GM23248 (cell line): ENCODE results near the gene C12orf75. TPM values are rescaled to one million over a fixed set of nuclear protein-coding genes. Genes with fewer than 3 reads are reported as not detected.

Experiments
- DNase-seq: peaks from one replicate; pipeline ENCODE4 v3.0.0-alpha.2; 2015
- H2AFZ ChIP-seq: fragments of 200-600 bp; sonication (generic); 2 replicates; pipeline ENCODE4 v1.6.1; 2016; ENCODE audit warnings: antibody characterized with exemption
- H3F3A ChIP-seq: fragments of 200-600 bp; sonication (generic); 2 replicates; pipeline ENCODE4 v1.6.1; 2016; ENCODE audit warnings: mild to moderate bottlenecking, antibody characterized with exemption, mixed run types; ENCODE audit not compliant: insufficient read depth
- H3K27ac ChIP-seq: fragments of 200-600 bp; sonication (generic); 2 replicates; pipeline ENCODE4 v1.5.1; 2016; ENCODE audit warnings: mild to moderate bottlenecking
- H3K27me3 ChIP-seq: fragments of 200-600 bp; sonication (generic); replicated peaks from 2 replicates; pipeline ENCODE4 v1.6.1; 2016; ENCODE audit warnings: mild to moderate bottlenecking; ENCODE audit not compliant: insufficient read depth
- H3K36me3 ChIP-seq: fragments of 200-600 bp; sonication (generic); 2 replicates; pipeline ENCODE4 v1.6.1; 2016; ENCODE audit warnings: low read depth, mild to moderate bottlenecking
- H3K4me1 ChIP-seq: fragments of 200-600 bp; sonication (generic); 2 replicates; pipeline ENCODE4 v1.6.1; 2016; ENCODE audit warnings: mild to moderate bottlenecking; ENCODE audit not compliant: insufficient read depth
- H3K4me2 ChIP-seq: fragments of 200-600 bp; sonication (generic); one replicate; pipeline ENCODE4 v1.6.1; 2016; ENCODE audit warnings: mild to moderate bottlenecking; ENCODE audit not compliant: unreplicated experiment
- H3K4me3 ChIP-seq: fragments of 200-600 bp; sonication (generic); 2 replicates; pipeline ENCODE4 v1.5.1; 2016; ENCODE audit warnings: mild to moderate bottlenecking
- H3K79me2 ChIP-seq: fragments of 200-600 bp; sonication (generic); 2 replicates; pipeline ENCODE4 v1.6.1; 2016; ENCODE audit warnings: mild to moderate bottlenecking; ENCODE audit not compliant: insufficient read depth
- H3K9ac ChIP-seq: fragments of 200-600 bp; sonication (generic); 2 replicates; pipeline ENCODE4 v1.6.1; 2016; ENCODE audit warnings: mild to moderate bottlenecking
- H3K9me2 ChIP-seq: fragments of 200-600 bp; sonication (generic); 2 replicates; pipeline ENCODE4 v1.6.1; 2016; ENCODE audit warnings: mixed run types, mild to moderate bottlenecking, moderate library complexity; ENCODE audit not compliant: insufficient read depth
- H3K9me3 ChIP-seq: fragments of 200-600 bp; sonication (generic); one replicate; pipeline ENCODE4 v1.6.1; 2017; ENCODE audit warnings: low read depth
- H4K20me1 ChIP-seq: fragments of 200-600 bp; sonication (generic); 2 replicates; pipeline ENCODE4 v1.6.0; 2016; ENCODE audit not compliant: insufficient read depth
- EZH2 ChIP-seq: fragments of 200-600 bp; sonication (generic); IDR thresholded peaks from 2 replicates; pipeline ENCODE4 v1.6.1; 2018; ENCODE audit warnings: antibody characterized with exemption, mild to moderate bottlenecking; ENCODE audit not compliant: insufficient read depth, poor library complexity, severe bottlenecking
- EZH2phosphoT487 ChIP-seq: fragments of 200-600 bp; sonication (generic); IDR thresholded peaks from 2 replicates; pipeline ENCODE4 v1.6.1; 2018; ENCODE audit warnings: antibody characterized with exemption, moderate library complexity, mild to moderate bottlenecking, low read depth; ENCODE audit not compliant: insufficient read depth
- WGBS, 2 experiments: methylation state at CpG; one replicate each; pipeline ENCODE4 v1.1.6; 2015 to 2017; ENCODE audit warnings: low lambda C conversion rate in 2 of 2, low coverage in 1 of 2; ENCODE audit errors: missing lambda C conversion rate in 2 of 2; 5-methylcytosine and 5-hydroxymethylcytosine counted together
- in situ Hi-C: fragments of 300-500 bp; cut with MboI; formaldehyde crosslinking; loops from 2 replicates; pipeline ENCODE4 v1.15.0; 2020
- polyA plus RNA-seq: library from polyadenylated mRNA; unstranded; fragments of >200 nt; fragmentation: Nextera tagmentation; extraction: Ambion mirVana; gene quantifications from 2 replicates; pipeline ENCODE4 v1.2.1, GENCODE V29; 2016
- total RNA-seq: library from RNA; depleted of rRNA; stranded (reverse); fragments of >200 nt; shearing (Covaris generic); gene quantifications from 2 replicates; pipeline ENCODE4 v1.2.3, GENCODE V29; 2014

Gene C12orf75
- total and polyA plus RNA-seq, 2 experiments from 2014 or later: 349 to 590 TPM

DNA sequence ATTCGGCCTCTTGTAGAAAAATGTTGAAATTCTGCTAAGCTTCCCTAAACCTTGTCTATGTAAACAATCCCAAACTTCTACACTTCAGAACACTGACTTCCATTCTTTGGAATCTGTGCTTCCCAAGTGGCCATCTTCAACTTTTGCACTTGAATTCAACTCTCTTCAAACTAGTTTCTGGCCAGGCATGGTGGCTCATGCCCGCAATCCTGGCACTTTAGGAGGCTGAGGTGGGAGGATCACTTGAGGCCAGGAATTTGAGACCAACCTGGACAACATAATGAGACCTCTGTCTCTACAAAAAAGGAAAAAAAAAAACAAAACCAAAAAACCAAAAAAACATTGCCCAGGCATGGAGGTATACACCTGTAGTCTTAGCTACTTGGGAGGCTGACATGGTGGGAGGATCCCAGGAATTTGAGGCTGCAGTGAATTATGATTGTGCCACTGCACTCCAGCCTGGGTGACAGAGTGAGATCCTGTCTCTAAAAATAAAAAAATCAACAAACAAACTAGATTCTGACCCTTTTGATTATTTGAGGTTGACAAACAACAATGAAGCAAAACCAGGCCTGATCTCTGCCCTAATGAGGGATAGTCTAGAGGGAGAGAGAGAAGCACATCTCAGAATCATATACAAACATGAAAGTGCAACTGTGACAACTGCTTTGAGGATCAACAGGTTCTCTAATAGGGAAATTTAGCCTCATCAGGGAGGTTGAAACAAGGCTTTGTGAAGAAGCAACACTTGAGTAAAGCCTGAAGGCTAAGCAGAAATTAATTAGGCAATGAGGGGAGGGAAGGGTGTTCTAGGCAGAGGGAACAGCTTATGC is 11.6 kb upstream of the C12orf75 start:
- peaks cover 22% of the 10 kb centered on the region for H3K79me2 ChIP-seq
- no peaks in the 10 kb centered on the region for H4K20me1 ChIP-seq
- H3F3A ChIP-seq: peaks cover 63% of the 10 kb centered on the region
- peaks cover 81% of the 10 kb centered on the region for H3K4me1 ChIP-seq
- no peak overlapping the region for H2AFZ ChIP-seq
- in situ Hi-C loops: no loop called here
- DNase-seq: no peak
- H3K36me3 ChIP-seq: no peaks in the 10 kb centered on the region
- TF ChIP-seq EZH2 (no peak), EZH2phosphoT487 (no peak)
- WGBS, 2 experiments: 47 to 53% methylated on average over 2 of the region's 2 CpGs
- H3K4me2 ChIP-seq: peak overlapping the region; percentile 71
- H3K27me3 ChIP-seq: no peaks in the 10 kb centered on the region
- H3K4me3 ChIP-seq: no peak overlapping the region
- no peak overlapping the region for H3K9ac ChIP-seq
- no peaks in the 10 kb centered on the region for H3K9me3 ChIP-seq
- peak overlapping the region; percentile 88 for H3K27ac ChIP-seq
- no peaks in the 10 kb centered on the region for H3K9me2 ChIP-seq

DNA sequence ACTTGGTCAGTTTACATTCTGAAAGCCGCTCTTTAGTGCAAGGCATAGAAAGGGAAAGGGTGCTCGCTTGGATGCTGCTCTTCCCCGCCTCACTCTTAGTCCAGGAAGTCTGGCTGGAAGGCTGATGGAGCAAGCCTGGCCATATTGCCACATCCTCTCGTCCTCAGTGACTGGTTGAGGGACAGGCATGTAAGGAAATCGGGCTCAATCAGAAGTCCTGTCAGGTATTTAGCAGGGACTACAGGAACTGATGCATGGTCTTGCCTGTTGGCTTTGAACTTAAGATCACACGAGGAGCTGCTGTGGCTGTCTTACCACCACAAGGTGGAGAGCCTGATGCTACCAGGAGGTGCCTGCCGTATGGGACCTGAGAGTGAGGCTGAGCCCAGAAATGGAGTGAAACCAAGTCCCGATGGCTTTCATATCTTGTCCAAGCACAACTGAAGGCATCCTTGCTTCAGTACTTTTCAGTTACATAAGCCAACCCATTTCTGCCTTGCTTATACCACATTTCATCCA is 10.7 kb upstream of the C12orf75 start:
- WGBS, 2 experiments: 87 to 94% methylated on average over 8 of the region's 8 CpGs
- no peak for DNase-seq
- Histone ChIP-seq H3K36me3 (no peaks in the 10 kb centered on the region), H3K79me2 (peaks cover 23% of the 10 kb centered on the region), H3K27me3 (no peaks in the 10 kb centered on the region), H4K20me1 (no peaks in the 10 kb centered on the region), H2AFZ (no peak overlapping the region), H3K4me1 (peaks cover 90% of the 10 kb centered on the region), H3K9me3 (no peaks in the 10 kb centered on the region), H3F3A (peaks cover 69% of the 10 kb centered on the region), H3K4me2 (no peak overlapping the region), H3K9ac (no peak overlapping the region), H3K27ac (no peak overlapping the region), H3K9me2 (no peaks in the 10 kb centered on the region), H3K4me3 (no peak overlapping the region)
- TF ChIP-seq EZH2phosphoT487 (no peak), EZH2 (no peak)
- in situ Hi-C loops: no loop called here

DNA sequence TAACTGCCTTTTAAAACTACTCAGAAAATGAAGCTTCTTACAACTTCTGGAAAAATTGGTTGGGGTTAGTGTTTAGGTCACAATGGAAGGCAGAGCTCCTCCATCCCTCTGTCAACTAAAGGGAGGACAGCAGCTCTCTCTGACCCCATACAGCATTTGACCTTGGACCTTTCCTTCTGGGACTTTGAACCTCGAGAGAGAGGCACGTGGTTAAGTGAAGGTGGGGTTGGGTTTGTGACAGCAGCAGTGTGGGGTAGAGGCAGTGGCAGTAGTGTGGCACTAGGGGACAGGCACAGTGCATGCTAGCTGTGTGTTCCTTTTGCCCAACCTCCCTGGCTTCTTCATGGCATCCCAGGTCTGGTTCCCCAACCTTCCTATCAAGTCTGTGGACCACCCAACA is 9.4 kb upstream of the C12orf75 start:
- Histone ChIP-seq H3K36me3 (no peaks in the 10 kb centered on the region), H3K4me1 (peaks cover 91% of the 10 kb centered on the region), H4K20me1 (no peaks in the 10 kb centered on the region), H3K79me2 (peaks cover 31% of the 10 kb centered on the region), H3K4me3 (no peak overlapping the region), H3K9ac (no peak overlapping the region), H3K27ac (no peak overlapping the region), H3K4me2 (no peak overlapping the region), H2AFZ (no peak overlapping the region), H3K9me3 (no peaks in the 10 kb centered on the region), H3F3A (peaks cover 74% of the 10 kb centered on the region), H3K27me3 (no peaks in the 10 kb centered on the region), H3K9me2 (no peaks in the 10 kb centered on the region)
- no peak for DNase-seq
- in situ Hi-C loops: no loop called here
- TF ChIP-seq EZH2phosphoT487 (no peak), EZH2 (no peak)
- WGBS, 2 experiments: 53 to 63% methylated on average over 2 of the region's 2 CpGs

DNA sequence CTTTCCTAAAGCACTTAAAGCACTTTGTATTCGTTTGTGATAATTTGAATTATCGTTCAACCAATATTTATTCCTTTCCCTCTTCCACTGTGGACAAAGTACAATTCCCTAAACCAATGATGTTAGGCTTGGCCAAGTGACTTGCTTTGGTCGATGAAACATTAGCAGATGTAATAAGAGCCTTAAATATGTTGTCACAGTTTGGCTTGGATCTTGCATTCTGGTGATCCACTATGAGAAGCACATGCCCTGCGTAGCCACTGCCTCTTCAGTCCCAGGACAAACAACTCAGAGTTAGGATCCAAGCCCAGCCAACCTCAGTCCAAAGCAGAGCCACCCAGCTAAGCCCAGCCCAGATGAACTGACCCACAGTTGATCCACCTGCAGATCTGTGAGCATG is 8.4 kb upstream of the C12orf75 start:
- Histone ChIP-seq H3K4me1 (peaks cover 90% of the 10 kb centered on the region), H2AFZ (no peak overlapping the region), H4K20me1 (no peaks in the 10 kb centered on the region), H3K9ac (no peak overlapping the region), H3K4me3 (no peak overlapping the region), H3F3A (peaks cover 74% of the 10 kb centered on the region), H3K36me3 (no peaks in the 10 kb centered on the region), H3K79me2 (peaks cover 34% of the 10 kb centered on the region), H3K27ac (peak overlapping the region; percentile 58), H3K9me3 (no peaks in the 10 kb centered on the region), H3K27me3 (no peaks in the 10 kb centered on the region), H3K4me2 (peak overlapping the region; percentile 46), H3K9me2 (no peaks in the 10 kb centered on the region)
- in situ Hi-C loops: no loop called here
- peak; percentile 94 for DNase-seq
- TF ChIP-seq EZH2: no peak
- 10 to 16% methylated on average over 4 of the region's 4 CpGs for WGBS, 2 experiments
